Measurements from ENCODE around the gene TMPRSS4.

The TMPRSS4 gene

GRCh38 chr11:118157186-118157895 lies 80.5 kb downstream of the TMPRSS4 start:
- H3K4me1 ChIP-seq (ENCODE audit: control insufficient read depth, insufficient read depth, low read length, unreplicated experiment) = no peaks in the 10 kb centered on the region
- no peak overlapping the region for H2AFZ ChIP-seq (ENCODE audit: low read length, unreplicated experiment)
- peaks cover 98% of the 10 kb centered on the region for H3K27me3 ChIP-seq (ENCODE audit: insufficient read depth, low read length)
- no peak overlapping the region for H3K27ac ChIP-seq (ENCODE audit: low read depth, low read length)
- no peaks in the 10 kb centered on the region for H3K79me2 ChIP-seq (ENCODE audit: control insufficient read depth, insufficient read depth, low read length, unreplicated experiment)
- H3K36me3 ChIP-seq (ENCODE audit: insufficient read depth, low read length) = no peaks in the 10 kb centered on the region
- no peak overlapping the region for H3K4me3 ChIP-seq (ENCODE audit: low read depth, low read length)

- no peak overlapping the region for H3K27ac ChIP-seq (ENCODE audit: low read depth, low read length)
- H3K4me1 ChIP-seq (ENCODE audit: control insufficient read depth, insufficient read depth, low read length, unreplicated experiment) = no peaks in the 10 kb centered on the region
- peaks cover 78% of the 10 kb centered on the region for H3K27me3 ChIP-seq (ENCODE audit: insufficient read depth, low read length)
- H2AFZ ChIP-seq (ENCODE audit: low read length, unreplicated experiment) = no peak overlapping the region
- H3K4me3 ChIP-seq (ENCODE audit: low read depth, low read length) = no peak overlapping the region
- no peaks in the 10 kb centered on the region for H3K36me3 ChIP-seq (ENCODE audit: insufficient read depth, low read length)
- H3K79me2 ChIP-seq (ENCODE audit: control insufficient read depth, insufficient read depth, low read length, unreplicated experiment) = no peaks in the 10 kb centered on the region
Observed at GRCh38 chr11:118161786-118162185, 84.9 kb downstream of the TMPRSS4 start.

- Histone ChIP-seq H2AFZ (ENCODE audit: low read length, unreplicated experiment) (no peak overlapping the region), H3K27ac (ENCODE audit: low read depth, low read length) (no peak overlapping the region), H3K79me2 (ENCODE audit: control insufficient read depth, insufficient read depth, low read length, unreplicated experiment) (no peaks in the 10 kb centered on the region), H3K27me3 (ENCODE audit: insufficient read depth, low read length) (peaks cover 78% of the 10 kb centered on the region), H3K36me3 (ENCODE audit: insufficient read depth, low read length) (no peaks in the 10 kb centered on the region), H3K4me1 (ENCODE audit: control insufficient read depth, insufficient read depth, low read length, unreplicated experiment) (no peaks in the 10 kb centered on the region), H3K4me3 (ENCODE audit: low read depth, low read length) (no peak overlapping the region)
Observed at GRCh38 chr11:118162846-118163245, 86.0 kb downstream of the TMPRSS4 start.

DNA sequence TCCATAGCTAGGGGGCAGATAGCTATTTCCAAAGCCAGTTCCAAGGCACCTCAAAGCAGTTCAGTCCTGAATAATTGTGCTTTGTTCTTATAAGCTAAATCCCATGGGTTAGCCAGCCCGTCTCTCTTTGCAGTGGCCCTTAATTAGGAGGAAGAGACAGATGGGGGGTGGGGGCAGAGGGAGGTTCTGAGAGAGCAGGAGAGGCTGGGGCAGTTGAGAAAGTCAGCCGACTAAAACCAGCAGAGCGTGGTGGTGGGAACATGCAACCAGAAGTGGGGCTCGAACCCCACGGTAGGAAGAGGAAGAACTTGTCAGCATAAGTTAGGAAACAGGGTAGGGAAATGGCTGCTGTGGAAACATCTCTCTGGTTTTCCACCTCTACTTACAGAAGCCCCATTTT lies 86.6 kb downstream of the TMPRSS4 start:
- no peak overlapping the region for H3K4me3 ChIP-seq (ENCODE audit: low read depth, low read length)
- H3K79me2 ChIP-seq (ENCODE audit: control insufficient read depth, insufficient read depth, low read length, unreplicated experiment) = no peaks in the 10 kb centered on the region
- peaks cover 78% of the 10 kb centered on the region for H3K27me3 ChIP-seq (ENCODE audit: insufficient read depth, low read length)
- no peaks in the 10 kb centered on the region for H3K36me3 ChIP-seq (ENCODE audit: insufficient read depth, low read length)
- no peaks in the 10 kb centered on the region for H3K4me1 ChIP-seq (ENCODE audit: control insufficient read depth, insufficient read depth, low read length, unreplicated experiment)
- H2AFZ ChIP-seq (ENCODE audit: low read length, unreplicated experiment) = no peak overlapping the region
- H3K27ac ChIP-seq (ENCODE audit: low read depth, low read length) = no peak overlapping the region

DNA sequence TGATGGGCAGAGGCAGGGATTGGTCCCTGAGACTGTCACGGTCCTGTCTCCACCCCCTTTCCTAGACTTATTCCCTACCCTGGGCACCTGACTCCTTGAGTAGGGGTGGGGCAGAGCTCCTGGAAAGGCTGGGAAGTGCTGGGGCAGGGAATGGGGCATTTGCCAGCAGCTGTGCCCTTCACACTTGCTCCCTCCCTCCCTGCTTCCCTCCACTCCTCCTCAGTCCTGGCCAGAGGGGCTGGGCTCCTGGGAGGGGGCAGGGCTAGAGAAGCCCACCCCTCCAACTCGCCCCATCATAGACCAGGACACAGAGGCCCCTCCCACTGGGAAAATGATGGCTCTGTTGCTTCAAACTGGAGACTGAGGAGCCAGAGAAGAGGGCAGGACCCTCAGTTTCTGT lies 88.0 kb downstream of the TMPRSS4 start:
- Histone ChIP-seq H3K4me1 (ENCODE audit: control insufficient read depth, insufficient read depth, low read length, unreplicated experiment) (no peaks in the 10 kb centered on the region), H2AFZ (ENCODE audit: low read length, unreplicated experiment) (no peak overlapping the region), H3K36me3 (ENCODE audit: insufficient read depth, low read length) (no peaks in the 10 kb centered on the region), H3K79me2 (ENCODE audit: control insufficient read depth, insufficient read depth, low read length, unreplicated experiment) (no peaks in the 10 kb centered on the region), H3K27ac (ENCODE audit: low read depth, low read length) (no peak overlapping the region), H3K27me3 (ENCODE audit: insufficient read depth, low read length) (peaks cover 78% of the 10 kb centered on the region), H3K4me3 (ENCODE audit: low read depth, low read length) (no peak overlapping the region)

- no peak overlapping the region for H3K27ac ChIP-seq (ENCODE audit: low read depth, low read length)
- H3K36me3 ChIP-seq (ENCODE audit: insufficient read depth, low read length) = no peaks in the 10 kb centered on the region
- H3K4me1 ChIP-seq (ENCODE audit: control insufficient read depth, insufficient read depth, low read length, unreplicated experiment) = no peaks in the 10 kb centered on the region
- H3K79me2 ChIP-seq (ENCODE audit: control insufficient read depth, insufficient read depth, low read length, unreplicated experiment) = no peaks in the 10 kb centered on the region
- no peak overlapping the region for H3K4me3 ChIP-seq (ENCODE audit: low read depth, low read length)
- no peak overlapping the region for H2AFZ ChIP-seq (ENCODE audit: low read length, unreplicated experiment)
- H3K27me3 ChIP-seq (ENCODE audit: insufficient read depth, low read length) = peaks cover 78% of the 10 kb centered on the region
Observed at GRCh38 chr11:118166641-118167040, 89.8 kb downstream of the TMPRSS4 start.

DNA sequence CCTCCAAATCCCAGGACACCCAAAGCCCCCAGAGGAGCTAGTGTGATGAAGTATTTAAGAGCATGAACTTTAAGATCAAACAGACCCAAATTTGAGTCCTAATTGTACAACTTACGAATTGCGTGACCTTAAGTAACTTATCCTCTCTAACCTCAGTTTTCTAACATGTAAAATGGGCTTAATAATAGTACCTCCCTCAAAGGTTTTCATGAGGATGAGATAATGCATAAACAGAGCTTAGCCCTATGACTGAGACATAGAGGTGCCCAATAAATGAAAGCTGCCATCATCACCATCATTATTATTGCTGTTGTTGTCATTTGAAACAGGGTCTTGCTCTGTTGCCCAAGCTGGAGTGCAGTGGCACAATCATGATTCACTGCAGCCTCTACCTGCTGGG lies 90.4 kb downstream of the TMPRSS4 start:
- H3K79me2 ChIP-seq (ENCODE audit: control insufficient read depth, insufficient read depth, low read length, unreplicated experiment) = no peaks in the 10 kb centered on the region
- H2AFZ ChIP-seq (ENCODE audit: low read length, unreplicated experiment) = no peak overlapping the region
- no peak overlapping the region for H3K4me3 ChIP-seq (ENCODE audit: low read depth, low read length)
- H3K36me3 ChIP-seq (ENCODE audit: insufficient read depth, low read length) = no peaks in the 10 kb centered on the region
- H3K27me3 ChIP-seq (ENCODE audit: insufficient read depth, low read length) = peaks cover 75% of the 10 kb centered on the region
- no peak overlapping the region for H3K27ac ChIP-seq (ENCODE audit: low read depth, low read length)
- H3K4me1 ChIP-seq (ENCODE audit: control insufficient read depth, insufficient read depth, low read length, unreplicated experiment) = no peaks in the 10 kb centered on the region

GRCh38 chr11:118167906-118168305 lies 91.0 kb downstream of the TMPRSS4 start:
- Histone ChIP-seq H3K27ac (ENCODE audit: low read depth, low read length) (no peak overlapping the region), H3K4me3 (ENCODE audit: low read depth, low read length) (no peak overlapping the region), H3K27me3 (ENCODE audit: insufficient read depth, low read length) (peaks cover 73% of the 10 kb centered on the region), H3K4me1 (ENCODE audit: control insufficient read depth, insufficient read depth, low read length, unreplicated experiment) (no peaks in the 10 kb centered on the region), H3K36me3 (ENCODE audit: insufficient read depth, low read length) (no peaks in the 10 kb centered on the region), H2AFZ (ENCODE audit: low read length, unreplicated experiment) (no peak overlapping the region), H3K79me2 (ENCODE audit: control insufficient read depth, insufficient read depth, low read length, unreplicated experiment) (no peaks in the 10 kb centered on the region)

GRCh38 chr11:118168316-118168715 lies 91.4 kb downstream of the TMPRSS4 start:
- Histone ChIP-seq H3K27me3 (ENCODE audit: insufficient read depth, low read length) (peaks cover 73% of the 10 kb centered on the region), H3K36me3 (ENCODE audit: insufficient read depth, low read length) (no peaks in the 10 kb centered on the region), H3K79me2 (ENCODE audit: control insufficient read depth, insufficient read depth, low read length, unreplicated experiment) (no peaks in the 10 kb centered on the region), H2AFZ (ENCODE audit: low read length, unreplicated experiment) (no peak overlapping the region), H3K4me3 (ENCODE audit: low read depth, low read length) (no peak overlapping the region), H3K27ac (ENCODE audit: low read depth, low read length) (no peak overlapping the region), H3K4me1 (ENCODE audit: control insufficient read depth, insufficient read depth, low read length, unreplicated experiment) (no peaks in the 10 kb centered on the region)

- H3K27ac ChIP-seq (ENCODE audit: low read depth, low read length) = no peak overlapping the region
- no peaks in the 10 kb centered on the region for H3K36me3 ChIP-seq (ENCODE audit: insufficient read depth, low read length)
- H3K79me2 ChIP-seq (ENCODE audit: control insufficient read depth, insufficient read depth, low read length, unreplicated experiment) = no peaks in the 10 kb centered on the region
- peaks cover 70% of the 10 kb centered on the region for H3K27me3 ChIP-seq (ENCODE audit: insufficient read depth, low read length)
- H2AFZ ChIP-seq (ENCODE audit: low read length, unreplicated experiment) = no peak overlapping the region
- no peak overlapping the region for H3K4me3 ChIP-seq (ENCODE audit: low read depth, low read length)
- H3K4me1 ChIP-seq (ENCODE audit: control insufficient read depth, insufficient read depth, low read length, unreplicated experiment) = no peaks in the 10 kb centered on the region
Observed at GRCh38 chr11:118168751-118169150, 91.9 kb downstream of the TMPRSS4 start.

DNA sequence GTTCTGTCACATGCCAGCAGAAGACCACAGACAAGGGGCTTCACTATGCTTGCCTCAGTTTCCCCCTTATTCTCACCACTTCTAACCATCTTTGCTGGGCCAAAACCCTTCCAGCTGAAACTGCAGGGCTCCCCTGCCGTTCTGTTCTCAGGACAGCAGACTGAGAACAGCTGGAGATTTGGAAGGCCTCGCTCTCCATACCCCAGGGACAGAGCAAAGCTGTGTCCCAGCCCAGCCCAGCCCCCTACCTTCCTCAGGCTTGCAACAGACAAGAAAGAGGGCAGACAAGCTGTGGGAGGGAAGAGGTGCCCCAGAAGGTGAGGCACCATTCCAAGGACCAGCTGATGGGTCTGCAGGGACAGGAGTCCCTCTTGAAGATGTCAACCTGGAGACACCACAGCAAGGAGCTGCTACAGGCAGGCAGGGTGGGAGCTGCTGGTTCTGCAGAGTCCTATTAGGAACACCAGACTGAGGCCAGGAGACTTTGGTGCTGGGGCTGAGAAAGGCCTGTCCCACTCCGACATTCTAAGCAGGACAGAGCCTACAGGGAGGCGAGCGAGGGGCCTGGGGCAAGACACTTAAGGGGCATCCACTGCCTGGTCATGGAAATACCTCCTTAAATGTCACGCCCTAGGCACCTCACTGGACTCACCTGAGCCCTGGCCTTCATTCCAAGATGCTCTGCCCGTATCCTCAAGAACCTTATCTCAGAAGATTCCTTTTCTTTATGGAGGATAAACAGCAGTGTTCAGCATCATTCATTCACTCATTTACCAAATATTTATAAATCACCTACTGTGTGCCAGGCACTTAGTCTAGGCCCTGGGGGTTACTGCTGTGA lies 92.6 kb downstream of the TMPRSS4 start:
- Histone ChIP-seq H2AFZ (ENCODE audit: low read length, unreplicated experiment) (no peak overlapping the region), H3K4me1 (ENCODE audit: control insufficient read depth, insufficient read depth, low read length, unreplicated experiment) (no peaks in the 10 kb centered on the region), H3K79me2 (ENCODE audit: control insufficient read depth, insufficient read depth, low read length, unreplicated experiment) (no peaks in the 10 kb centered on the region), H3K36me3 (ENCODE audit: insufficient read depth, low read length) (no peaks in the 10 kb centered on the region), H3K27me3 (ENCODE audit: insufficient read depth, low read length) (peaks cover 69% of the 10 kb centered on the region), H3K27ac (ENCODE audit: low read depth, low read length) (no peak overlapping the region), H3K4me3 (ENCODE audit: low read depth, low read length) (no peak overlapping the region)
